AG10803 (cell line): ENCODE results near the gene RAB10.
"Not testable (repeated sequence)": the region's sequence is repeated elsewhere in the genome, so short reads cannot be mapped to it uniquely, and the experiment has no call there.

ENCODE experiments used
- DNase-seq: peaks from one replicate; pipeline ENCODE4 v3.0.0; 2010; ENCODE audit warnings: low read depth
- H3K4me3 ChIP-seq: 2 replicates; pipeline ENCODE4 v1.5.1; 2011; ENCODE audit warnings: mild to moderate bottlenecking, low read length, control low read depth
- TF ChIP-seq, protein P1 (sequence below): conservative IDR thresholded peaks from 2 replicates; pipeline ENCODE4 v1.5.1; 2011; ENCODE audit warnings: mild to moderate bottlenecking, low read length, control low read depth, inconsistent platforms

The RAB10 gene

DNA sequence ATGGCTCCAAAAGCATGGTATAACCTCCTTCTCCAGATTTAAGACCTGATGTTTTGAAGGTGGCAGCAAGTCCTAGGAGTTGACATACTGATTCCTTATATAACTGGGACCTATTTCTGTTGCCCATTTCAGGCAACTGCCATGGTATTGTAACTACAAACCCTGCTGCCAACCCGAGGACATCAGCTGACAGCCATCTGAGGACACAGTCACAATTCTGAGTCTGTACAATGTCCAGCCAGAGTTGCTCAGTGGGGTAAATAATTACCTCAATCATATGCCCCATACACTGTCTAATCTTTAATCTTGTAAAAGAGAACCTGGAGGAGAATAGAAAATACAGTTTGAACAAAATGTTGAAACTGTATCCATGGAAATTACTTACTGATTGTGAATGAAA is 130.3 kb downstream of the RAB10 start:
- TF ChIP-seq, protein P1, sequence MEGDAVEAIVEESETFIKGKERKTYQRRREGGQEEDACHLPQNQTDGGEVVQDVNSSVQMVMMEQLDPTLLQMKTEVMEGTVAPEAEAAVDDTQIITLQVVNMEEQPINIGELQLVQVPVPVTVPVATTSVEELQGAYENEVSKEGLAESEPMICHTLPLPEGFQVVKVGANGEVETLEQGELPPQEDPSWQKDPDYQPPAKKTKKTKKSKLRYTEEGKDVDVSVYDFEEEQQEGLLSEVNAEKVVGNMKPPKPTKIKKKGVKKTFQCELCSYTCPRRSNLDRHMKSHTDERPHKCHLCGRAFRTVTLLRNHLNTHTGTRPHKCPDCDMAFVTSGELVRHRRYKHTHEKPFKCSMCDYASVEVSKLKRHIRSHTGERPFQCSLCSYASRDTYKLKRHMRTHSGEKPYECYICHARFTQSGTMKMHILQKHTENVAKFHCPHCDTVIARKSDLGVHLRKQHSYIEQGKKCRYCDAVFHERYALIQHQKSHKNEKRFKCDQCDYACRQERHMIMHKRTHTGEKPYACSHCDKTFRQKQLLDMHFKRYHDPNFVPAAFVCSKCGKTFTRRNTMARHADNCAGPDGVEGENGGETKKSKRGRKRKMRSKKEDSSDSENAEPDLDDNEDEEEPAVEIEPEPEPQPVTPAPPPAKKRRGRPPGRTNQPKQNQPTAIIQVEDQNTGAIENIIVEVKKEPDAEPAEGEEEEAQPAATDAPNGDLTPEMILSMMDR: no peak
- DNase-seq: no peak

DNA sequence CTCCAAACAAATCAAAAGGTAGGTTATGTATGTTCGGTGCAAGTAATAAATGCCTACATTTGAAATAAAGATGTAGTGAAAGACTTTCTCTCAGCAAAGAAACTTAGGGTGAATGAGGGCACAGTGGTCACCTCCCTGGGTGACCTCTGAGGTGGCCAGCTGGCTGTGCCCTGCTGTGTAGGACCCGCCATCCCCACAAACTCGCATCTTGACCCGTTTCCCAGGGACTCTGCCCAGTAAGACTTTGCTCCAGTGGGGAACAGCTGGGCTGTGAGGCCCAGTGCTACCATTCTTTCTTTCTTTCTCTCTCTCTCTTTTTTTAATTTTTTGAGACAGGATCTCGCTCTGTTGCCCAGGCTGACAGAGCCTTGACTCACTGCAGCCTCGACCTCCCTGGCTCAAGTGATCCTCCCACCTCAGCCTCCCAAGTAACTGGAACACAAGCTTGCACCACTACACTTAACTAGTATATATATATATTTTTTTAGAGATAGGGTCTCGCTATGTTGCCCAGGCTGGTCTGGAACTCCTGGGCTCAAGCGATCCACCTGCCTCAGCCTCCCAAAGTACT is 130.8 kb downstream of the RAB10 start:
- TF ChIP-seq, protein P1: no peak
- H3K4me3 ChIP-seq: no peak overlapping the region
- DNase-seq: no peak

More for the DNA sequence above, 130.3 kb downstream of the RAB10 start:
- H3K4me3 ChIP-seq: no peak overlapping the region

DNA sequence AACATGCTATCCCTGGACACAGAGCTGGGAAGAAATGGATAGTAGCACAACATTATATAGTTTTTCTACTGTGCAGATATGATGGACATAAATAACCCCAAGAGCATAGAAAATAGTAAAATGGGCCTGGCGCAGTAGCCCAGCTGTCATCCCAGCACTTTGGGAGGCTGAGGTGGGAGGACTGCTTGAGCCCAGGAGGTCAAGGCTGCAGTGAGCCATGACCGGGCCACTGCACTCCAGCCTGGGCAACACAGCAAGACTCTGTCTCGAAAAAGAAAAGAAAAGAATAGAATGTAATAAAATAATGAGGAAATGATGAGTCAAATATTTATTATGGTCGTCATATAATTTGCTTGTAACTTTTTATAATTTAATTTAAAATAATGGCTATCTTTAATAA is 131.5 kb downstream of the RAB10 start:
- DNase-seq: no peak
- TF ChIP-seq, protein P1: no peak
- H3K4me3 ChIP-seq: no peak overlapping the region

GRCh38 chr2:26166541-26166940 is 132.7 kb downstream of the RAB10 start:
- peak; percentile 5 for DNase-seq
- not testable (repeated sequence) for H3K4me3 ChIP-seq

DNA sequence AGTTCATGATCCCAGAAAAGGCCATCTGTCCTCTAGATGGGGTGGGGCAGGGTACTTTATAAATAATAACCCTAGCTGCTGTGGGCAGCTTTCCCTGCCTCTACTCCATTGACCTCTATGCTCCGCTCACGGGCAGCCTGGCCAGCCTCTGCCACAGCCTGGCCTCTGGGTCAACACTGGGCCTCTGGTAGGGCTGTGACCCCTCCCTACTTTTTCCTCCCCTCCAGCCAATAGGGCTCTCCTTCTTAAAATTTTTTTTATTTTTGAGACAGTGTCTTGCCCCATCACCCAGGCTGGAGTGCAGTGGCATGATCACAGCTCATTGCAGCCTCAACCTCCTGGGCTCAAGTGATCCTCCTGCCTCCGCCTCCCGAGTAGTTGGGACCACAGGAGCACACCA is 134.9 kb downstream of the RAB10 start:
- no peak overlapping the region for H3K4me3 ChIP-seq
- DNase-seq: no peak
- TF ChIP-seq, protein P1: no peak

GRCh38 chr2:26169226-26169625 is 135.3 kb downstream of the RAB10 start:
- TF ChIP-seq, protein P1: no peak
- DNase-seq: no peak
- no peak overlapping the region for H3K4me3 ChIP-seq

GRCh38 chr2:26169681-26170414 is 136.0 kb downstream of the RAB10 start:
- H3K4me3 ChIP-seq: no peak overlapping the region
- DNase-seq: no peak
- TF ChIP-seq, protein P1: no peak
